Nephron progenitor cell (in vitro differentiated cells): ENCODE data around the gene MTHFD1L.

Experiments used
- DNase-seq: peaks from one replicate; pipeline ENCODE4 v3.0.0; 2021
- H3K27ac Mint-ChIP-seq: 2 replicates; pipeline ENCODE4 v1.8.0; 2021; ENCODE audit warnings: mild to moderate bottlenecking, moderate library complexity, mixed read lengths
- H3K27me3 Mint-ChIP-seq: 2 replicates; pipeline ENCODE4 v1.8.0; 2021; ENCODE audit warnings: mild to moderate bottlenecking, low read depth, mixed read lengths; ENCODE audit not compliant: poor library complexity
- H3K36me3 Mint-ChIP-seq: 2 replicates; pipeline ENCODE4 v1.8.0; 2021; ENCODE audit warnings: low read depth, mixed read lengths
- H3K4me1 Mint-ChIP-seq: 2 replicates; pipeline ENCODE4 v1.8.0; 2021; ENCODE audit warnings: mixed read lengths
- H3K4me3 Mint-ChIP-seq: 2 replicates; pipeline ENCODE4 v1.8.0; 2021; ENCODE audit warnings: mild to moderate bottlenecking, moderate library complexity, mixed read lengths
- H3K9me3 Mint-ChIP-seq: 2 replicates; pipeline ENCODE4 v1.8.0; 2021; ENCODE audit warnings: mild to moderate bottlenecking, moderate library complexity, mixed read lengths
- CTCF ChIP-seq: fragments of 200-600 bp; sonication (generic); IDR thresholded peaks from 2 replicates; pipeline ENCODE4 v1.5.0; 2021; ENCODE audit warnings: antibody characterized with exemption

The MTHFD1L gene

GRCh38 chr6:150831577-150831976 is 33.9 kb upstream of the MTHFD1L start:
- Mint-ChIP-seq H3K4me1 (peaks cover 4% of the 10 kb centered on the region), H3K4me3 (no peak overlapping the region), H3K9me3 (no peaks in the 10 kb centered on the region), H3K36me3 (peaks cover 32% of the 10 kb centered on the region), H3K27ac (no peak overlapping the region), H3K27me3 (peaks cover 12% of the 10 kb centered on the region)
- TF ChIP-seq CTCF: no peak
- no peak for DNase-seq

DNA sequence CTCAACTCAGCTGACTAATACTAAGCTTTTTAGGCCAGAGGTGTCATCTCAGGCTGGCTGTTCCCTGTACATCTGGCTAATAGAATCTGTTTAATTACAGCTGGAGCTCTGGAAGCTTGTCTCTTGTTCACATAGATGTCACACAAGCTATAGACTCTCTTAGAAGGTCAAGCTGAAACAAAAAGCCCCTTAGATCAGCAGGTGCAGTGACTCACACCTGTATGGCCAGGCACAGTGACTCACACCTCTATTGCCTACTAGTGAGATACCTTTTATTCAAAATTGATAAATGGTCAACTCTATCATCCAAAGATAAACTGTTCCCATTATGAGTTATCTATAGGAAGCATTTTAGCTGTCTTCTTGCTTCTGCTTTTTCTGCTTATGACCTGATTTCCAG is 29.9 kb upstream of the MTHFD1L start:
- Mint-ChIP-seq H3K4me1 (peaks cover 4% of the 10 kb centered on the region), H3K27me3 (peaks cover 15% of the 10 kb centered on the region)
- no peak for TF ChIP-seq CTCF

GRCh38 chr6:150840185-150840584 is 25.3 kb upstream of the MTHFD1L start:
- TF ChIP-seq CTCF: no peak
- Mint-ChIP-seq H3K4me1 (no peaks in the 10 kb centered on the region), H3K4me3 (no peak overlapping the region), H3K27ac (no peak overlapping the region), H3K27me3 (peaks cover 15% of the 10 kb centered on the region), H3K9me3 (no peaks in the 10 kb centered on the region), H3K36me3 (peaks cover 23% of the 10 kb centered on the region)
- DNase-seq: no peak

More for the DNA sequence above, 29.9 kb upstream of the MTHFD1L start:
- Mint-ChIP-seq H3K9me3 (no peaks in the 10 kb centered on the region), H3K4me3 (no peak overlapping the region), H3K36me3 (peaks cover 47% of the 10 kb centered on the region), H3K27ac (no peak overlapping the region)
- DNase-seq: no peak

GRCh38 chr6:150841189-150841588 is 24.3 kb upstream of the MTHFD1L start:
- H3K9me3 Mint-ChIP-seq: no peaks in the 10 kb centered on the region
- peaks cover 18% of the 10 kb centered on the region for H3K27me3 Mint-ChIP-seq
- H3K27ac Mint-ChIP-seq: no peak overlapping the region
- no peak overlapping the region for H3K4me3 Mint-ChIP-seq
- TF ChIP-seq CTCF: no peak
- H3K36me3 Mint-ChIP-seq: peaks cover 23% of the 10 kb centered on the region
- no peaks in the 10 kb centered on the region for H3K4me1 Mint-ChIP-seq
- DNase-seq: no peak

DNA sequence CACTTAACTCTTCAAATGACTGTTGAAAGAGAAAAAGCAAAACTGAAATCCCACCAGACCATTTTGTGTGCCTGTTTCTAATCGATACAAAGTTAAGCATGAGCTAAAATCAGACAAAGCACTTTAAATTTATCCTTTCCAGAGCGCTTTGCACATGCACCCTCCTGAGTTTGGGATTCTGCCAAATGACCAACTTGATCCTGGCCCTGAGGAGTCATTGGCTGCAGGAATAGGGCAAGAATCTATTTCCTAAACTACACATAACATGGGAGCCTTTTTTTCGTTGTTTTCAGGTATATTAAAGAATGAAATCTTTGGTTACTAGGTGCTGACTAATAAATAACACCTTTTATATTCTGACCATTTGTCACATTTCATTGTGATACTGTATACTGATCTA is 23.8 kb upstream of the MTHFD1L start:
- peaks cover 19% of the 10 kb centered on the region for H3K27me3 Mint-ChIP-seq
- H3K9me3 Mint-ChIP-seq: no peaks in the 10 kb centered on the region
- no peak overlapping the region for H3K27ac Mint-ChIP-seq
- no peak for TF ChIP-seq CTCF
- H3K4me1 Mint-ChIP-seq: no peaks in the 10 kb centered on the region
- DNase-seq: no peak
- no peak overlapping the region for H3K4me3 Mint-ChIP-seq
- peaks cover 23% of the 10 kb centered on the region for H3K36me3 Mint-ChIP-seq

DNA sequence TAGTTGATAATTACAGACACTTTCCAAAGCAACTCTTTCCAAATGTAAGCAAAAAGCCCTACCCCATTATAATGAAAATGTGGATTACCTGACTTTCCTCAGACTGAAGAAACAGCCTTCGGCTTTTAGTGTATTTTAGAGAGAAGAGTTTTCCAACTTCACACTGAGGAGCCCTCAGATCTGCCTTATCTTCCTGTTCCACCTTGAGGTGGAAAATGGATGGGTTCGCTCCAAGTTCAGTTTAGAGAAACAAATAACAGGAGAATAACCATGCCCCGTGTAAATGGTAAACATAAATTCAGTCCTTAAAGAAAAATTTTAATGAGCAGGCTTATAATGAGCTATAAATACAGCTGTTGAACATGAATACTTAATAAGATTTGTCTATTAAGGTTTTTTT is 21.1 kb upstream of the MTHFD1L start:
- DNase-seq: no peak
- peaks cover 16% of the 10 kb centered on the region for H3K27me3 Mint-ChIP-seq
- no peak overlapping the region for H3K27ac Mint-ChIP-seq
- no peak for TF ChIP-seq CTCF
- no peaks in the 10 kb centered on the region for H3K4me1 Mint-ChIP-seq
- H3K4me3 Mint-ChIP-seq: no peak overlapping the region
- no peaks in the 10 kb centered on the region for H3K9me3 Mint-ChIP-seq
- peaks cover 21% of the 10 kb centered on the region for H3K36me3 Mint-ChIP-seq
